Esophagus squamous epithelium (tissue), 4 donors: ENCODE measurements around the gene ATP2C1.

ENCODE experiments used
- POLR2A ChIP-seq, 4 donors: fragments of 450-650 bp; IDR thresholded peaks; one replicate each; pipeline ENCODE4 v1.6.1; 2017; ENCODE audit warnings: antibody characterized with exemption in 4 of 4, mild to moderate bottlenecking in 4 of 4, moderate library complexity in 3 of 4
- TF ChIP-seq, protein P1 (sequence below), 6 experiments: fragments of 450-650 bp in 4 of 6; fragments of 200-600 bp in 2 of 6; sonication (generic) in 2 of 6; IDR thresholded peaks; one replicate each; pipeline ENCODE4 v1.5.1; 2016 to 2019; ENCODE audit warnings: antibody characterized with exemption in 6 of 6, mild to moderate bottlenecking in 4 of 6, moderate library complexity in 4 of 6

DNA sequence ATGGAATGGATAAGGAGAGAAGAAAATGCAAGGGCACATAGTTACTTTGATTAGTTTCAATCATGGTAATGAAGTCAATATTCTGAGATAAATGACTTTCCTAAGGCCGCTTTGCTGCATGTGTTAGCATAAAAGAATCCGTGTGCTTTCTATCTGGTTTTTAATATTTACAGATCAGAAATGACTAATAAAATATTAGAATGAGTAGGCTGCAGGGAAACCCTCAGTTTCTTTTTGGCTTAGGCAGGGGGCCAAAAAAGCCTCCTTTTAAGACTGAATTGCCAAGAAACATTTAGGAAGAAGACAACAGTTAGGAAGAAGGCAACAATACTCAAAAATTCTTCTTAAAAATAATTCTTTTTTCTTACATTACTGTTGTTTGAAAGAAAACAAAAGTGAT lies 144.4 kb downstream of the ATP2C1 start:
- TF ChIP-seq, protein P1, sequence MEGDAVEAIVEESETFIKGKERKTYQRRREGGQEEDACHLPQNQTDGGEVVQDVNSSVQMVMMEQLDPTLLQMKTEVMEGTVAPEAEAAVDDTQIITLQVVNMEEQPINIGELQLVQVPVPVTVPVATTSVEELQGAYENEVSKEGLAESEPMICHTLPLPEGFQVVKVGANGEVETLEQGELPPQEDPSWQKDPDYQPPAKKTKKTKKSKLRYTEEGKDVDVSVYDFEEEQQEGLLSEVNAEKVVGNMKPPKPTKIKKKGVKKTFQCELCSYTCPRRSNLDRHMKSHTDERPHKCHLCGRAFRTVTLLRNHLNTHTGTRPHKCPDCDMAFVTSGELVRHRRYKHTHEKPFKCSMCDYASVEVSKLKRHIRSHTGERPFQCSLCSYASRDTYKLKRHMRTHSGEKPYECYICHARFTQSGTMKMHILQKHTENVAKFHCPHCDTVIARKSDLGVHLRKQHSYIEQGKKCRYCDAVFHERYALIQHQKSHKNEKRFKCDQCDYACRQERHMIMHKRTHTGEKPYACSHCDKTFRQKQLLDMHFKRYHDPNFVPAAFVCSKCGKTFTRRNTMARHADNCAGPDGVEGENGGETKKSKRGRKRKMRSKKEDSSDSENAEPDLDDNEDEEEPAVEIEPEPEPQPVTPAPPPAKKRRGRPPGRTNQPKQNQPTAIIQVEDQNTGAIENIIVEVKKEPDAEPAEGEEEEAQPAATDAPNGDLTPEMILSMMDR (IDR thresholded peaks at IDR 0.05) = no peak
- no peak for TF ChIP-seq POLR2A (IDR thresholded peaks at IDR 0.05)
